ENCODE results near the gene NDUFA3. TPM values are rescaled to one million over a fixed set of nuclear protein-coding genes. Genes with fewer than 3 reads are reported as not detected.

The NDUFA3 gene
- total and polyA plus RNA-seq, 7 donors = 18.8 to 207 (median 32.4) TPM

DNA sequence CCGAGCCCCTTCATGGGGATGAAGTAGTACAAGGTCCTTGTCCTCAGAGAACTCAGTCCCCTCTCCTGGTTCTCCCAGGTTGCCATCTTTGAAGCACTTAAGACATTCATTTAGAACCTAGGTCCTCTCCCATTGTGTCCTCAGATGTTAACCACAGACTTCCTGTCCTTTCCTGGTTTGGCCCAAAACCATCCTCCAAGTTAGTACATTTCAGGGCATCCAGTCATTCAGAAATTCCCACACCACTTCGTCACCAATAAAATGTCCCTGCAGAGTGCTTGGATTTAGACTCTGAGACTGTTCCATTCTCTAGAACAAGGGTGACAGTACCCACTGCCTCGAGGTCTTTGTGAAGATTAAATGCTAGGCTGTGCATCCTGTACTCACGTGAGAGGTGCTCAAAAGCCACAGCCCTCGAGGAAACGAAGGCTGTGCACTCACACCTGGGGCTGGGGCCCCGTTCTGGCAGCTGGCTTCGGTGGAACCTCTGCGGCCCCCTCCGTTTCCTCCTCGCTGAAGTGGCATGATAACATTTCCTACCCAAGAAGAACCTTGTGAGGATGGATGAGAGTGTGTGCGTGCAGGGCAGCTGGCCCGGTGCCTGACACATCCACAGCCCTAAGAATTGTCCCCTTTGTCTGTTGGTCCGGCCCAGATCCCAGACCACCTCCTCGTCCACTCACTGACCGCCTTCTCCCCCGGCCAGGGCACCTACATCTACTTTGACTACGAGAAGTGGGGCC, 52.1 kb downstream of the NDUFA3 start:
- TF ChIP-seq POLR2A (IDR thresholded peaks at IDR 0.05) = no peak
- TF ChIP-seq EP300 (IDR thresholded peaks at IDR 0.05) = no peak
- no peak for TF ChIP-seq POLR2AphosphoS5 (IDR thresholded peaks at IDR 0.05)
- TF ChIP-seq, protein P1, sequence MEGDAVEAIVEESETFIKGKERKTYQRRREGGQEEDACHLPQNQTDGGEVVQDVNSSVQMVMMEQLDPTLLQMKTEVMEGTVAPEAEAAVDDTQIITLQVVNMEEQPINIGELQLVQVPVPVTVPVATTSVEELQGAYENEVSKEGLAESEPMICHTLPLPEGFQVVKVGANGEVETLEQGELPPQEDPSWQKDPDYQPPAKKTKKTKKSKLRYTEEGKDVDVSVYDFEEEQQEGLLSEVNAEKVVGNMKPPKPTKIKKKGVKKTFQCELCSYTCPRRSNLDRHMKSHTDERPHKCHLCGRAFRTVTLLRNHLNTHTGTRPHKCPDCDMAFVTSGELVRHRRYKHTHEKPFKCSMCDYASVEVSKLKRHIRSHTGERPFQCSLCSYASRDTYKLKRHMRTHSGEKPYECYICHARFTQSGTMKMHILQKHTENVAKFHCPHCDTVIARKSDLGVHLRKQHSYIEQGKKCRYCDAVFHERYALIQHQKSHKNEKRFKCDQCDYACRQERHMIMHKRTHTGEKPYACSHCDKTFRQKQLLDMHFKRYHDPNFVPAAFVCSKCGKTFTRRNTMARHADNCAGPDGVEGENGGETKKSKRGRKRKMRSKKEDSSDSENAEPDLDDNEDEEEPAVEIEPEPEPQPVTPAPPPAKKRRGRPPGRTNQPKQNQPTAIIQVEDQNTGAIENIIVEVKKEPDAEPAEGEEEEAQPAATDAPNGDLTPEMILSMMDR (IDR thresholded peaks at IDR 0.05) = no peak
- H3K36me3 ChIP-seq = peaks cover 52 to 85% (median 68%) of the 10 kb centered on the region in 4 donors
- H3K4me3 ChIP-seq = no peak overlapping the region
- WGBS, 2 donors = 60 to 74% methylated on average over 18 of the region's 18 CpGs
- no peak for DNase-seq
- intact Hi-C loops (cut with DNase I) = no loop called here
- H3K27ac ChIP-seq = no peak overlapping the region
- H3K4me1 ChIP-seq = peaks cover 0 to 16% (median 12%) of the 10 kb centered on the region in 4 donors
- H3K27me3 ChIP-seq = no peaks in the 10 kb centered on the region
- no peaks in the 10 kb centered on the region for H3K9me3 ChIP-seq

DNA sequence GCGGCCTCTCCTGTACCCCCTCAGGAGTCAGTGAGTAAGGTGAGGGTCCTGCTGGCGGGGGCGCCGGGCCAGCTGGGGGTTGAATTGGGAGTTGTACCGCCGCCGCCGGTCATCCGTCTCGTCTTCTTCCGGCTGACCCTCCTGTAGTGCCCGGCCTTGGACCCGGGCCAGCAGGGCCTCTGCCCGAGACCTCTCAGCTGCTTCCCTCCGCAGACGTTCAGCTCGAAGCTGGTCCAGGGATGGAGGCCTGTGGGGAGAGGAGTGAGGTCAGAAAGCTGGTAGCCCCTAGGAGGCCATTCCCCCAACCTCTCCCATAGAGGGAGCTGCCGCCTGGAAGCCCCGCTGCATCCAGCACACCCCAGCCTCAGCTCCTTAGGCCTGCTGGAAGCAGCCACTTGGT, 53.0 kb downstream of the NDUFA3 start:
- Histone ChIP-seq H3K36me3 (peaks cover 47 to 76% (median 60%) of the 10 kb centered on the region in 4 donors), H3K4me1 (peaks cover 0 to 23% (median 19%) of the 10 kb centered on the region in 4 donors), H3K27ac (peak overlapping the region in 1 of 4 donors; percentile 17), H3K4me3 (no peak overlapping the region), H3K27me3 (no peaks in the 10 kb centered on the region), H3K9me3 (no peaks in the 10 kb centered on the region)
- WGBS, 2 donors = 81 to 84% methylated on average over 19 of the region's 19 CpGs
- intact Hi-C loops (cut with DNase I) = no loop called here
- no peak for DNase-seq
- TF ChIP-seq EP300 (IDR thresholded peaks at IDR 0.05) (no peak), POLR2AphosphoS5 (IDR thresholded peaks at IDR 0.05) (no peak)
- TF ChIP-seq, protein P1 (IDR thresholded peaks at IDR 0.05) = no peak

DNA sequence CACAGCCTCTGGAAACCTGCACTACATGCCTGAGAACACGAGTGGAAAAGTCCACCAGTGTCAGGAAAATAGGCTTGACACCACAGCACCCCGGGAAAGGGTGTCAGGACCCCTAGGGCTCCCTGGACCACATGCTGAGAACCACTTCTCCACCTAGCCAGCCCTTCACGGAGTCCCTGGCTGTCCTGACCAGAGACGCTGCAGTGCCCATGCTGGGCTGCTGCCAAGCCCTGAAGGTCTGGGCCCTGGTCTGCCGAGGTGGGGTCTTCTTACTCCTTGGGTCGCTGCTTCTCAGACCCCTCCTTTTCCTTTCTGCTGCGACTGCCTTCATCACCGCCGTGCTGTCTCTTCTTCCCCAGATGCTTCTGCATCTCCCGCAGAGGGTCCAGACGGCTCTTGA, 53.8 kb downstream of the NDUFA3 start:
- intact Hi-C loops (cut with DNase I) = no loop called here
- peaks cover 47 to 68% (median 57%) of the 10 kb centered on the region in 4 donors for H3K36me3 ChIP-seq
- WGBS, 2 donors = 86 to 89% methylated on average over 11 of the region's 11 CpGs
- H3K4me3 ChIP-seq = no peak overlapping the region
- H3K27me3 ChIP-seq = no peaks in the 10 kb centered on the region
- no peak overlapping the region for H3K27ac ChIP-seq
- H3K9me3 ChIP-seq = no peaks in the 10 kb centered on the region
- peak in 1 of 4 donors; percentile 7 for TF ChIP-seq POLR2AphosphoS5 (IDR thresholded peaks at IDR 0.05)
- TF ChIP-seq, protein P1 (IDR thresholded peaks at IDR 0.05) = no peak
- no peak for DNase-seq
- H3K4me1 ChIP-seq = peaks cover 0 to 31% (median 27%) of the 10 kb centered on the region in 4 donors

DNA sequence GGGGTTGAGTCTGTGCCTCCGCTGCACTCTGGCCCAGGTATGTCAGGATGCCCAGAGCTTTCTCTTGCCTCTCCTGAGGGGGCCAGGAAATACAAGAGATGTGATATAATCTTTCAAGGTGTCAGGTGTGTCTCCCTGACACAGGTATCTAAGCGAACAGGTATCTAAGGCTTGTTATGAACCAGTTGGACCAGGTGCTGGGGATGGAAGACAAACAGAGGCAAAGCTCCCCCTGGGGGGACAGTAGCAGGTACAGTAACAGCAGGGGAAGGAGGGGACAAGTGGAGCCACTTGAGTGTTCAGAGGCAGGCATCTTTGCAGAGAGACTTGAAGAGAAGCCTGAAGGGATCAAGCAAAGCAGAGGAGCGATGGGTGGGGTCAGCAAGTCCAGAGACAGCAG, 54.3 kb downstream of the NDUFA3 start:
- no peak for DNase-seq
- no peaks in the 10 kb centered on the region for H3K9me3 ChIP-seq
- peaks cover 47 to 63% (median 54%) of the 10 kb centered on the region in 4 donors for H3K36me3 ChIP-seq
- TF ChIP-seq EP300 (IDR thresholded peaks at IDR 0.05) = no peak
- no peak for TF ChIP-seq POLR2AphosphoS5 (IDR thresholded peaks at IDR 0.05)
- TF ChIP-seq POLR2A (IDR thresholded peaks at IDR 0.05) = no peak
- TF ChIP-seq, protein P1 (IDR thresholded peaks at IDR 0.05) = no peak
- 88 to 96% methylated on average over 3 of the region's 3 CpGs for WGBS, 2 donors
- no peak overlapping the region for H3K4me3 ChIP-seq
- peaks cover 0 to 36% (median 31%) of the 10 kb centered on the region in 4 donors for H3K4me1 ChIP-seq
- no peaks in the 10 kb centered on the region for H3K27me3 ChIP-seq
- no peak overlapping the region for H3K27ac ChIP-seq
- intact Hi-C loops (cut with DNase I) = no loop called here

Other genes starting within 250 kb of the NDUFA3 start
- 100 to 1,000 TPM in 1 of 4 donors, 10 to 100 TPM in 3; 65.5 to 189 (median 97.3) TPM for gene MYADM, start 235.0 kb upstream of the NDUFA3 start, total RNA-seq
- gene MYADM, start 235.0 kb upstream of the NDUFA3 start, polyA plus RNA-seq = 10 to 100 TPM in 1 of 3 donors, 1 to 10 TPM in 2; 7.9 to 44.1 (median 9.0) TPM
- gene PRKCG, start 220.7 kb upstream of the NDUFA3 start, total RNA-seq = not detected
- under 1 TPM in 2 of 3 donors, not detected in 1; under 0.01 to 0.34 TPM for gene PRKCG, start 220.7 kb upstream of the NDUFA3 start, polyA plus RNA-seq
- gene CACNG7, start 193.6 kb upstream of the NDUFA3 start, total RNA-seq = not detected
- gene CACNG7, start 193.6 kb upstream of the NDUFA3 start, polyA plus RNA-seq = under 1 TPM in 1 of 3 donors, not detected in 2; 0.20 TPM
- under 1 TPM in 1 of 4 donors, not detected in 3; under 0.01 TPM for gene CACNG8, start 139.9 kb upstream of the NDUFA3 start, total RNA-seq
- under 1 TPM in 1 of 3 donors, not detected in 2; 0.03 TPM for gene CACNG8, start 139.9 kb upstream of the NDUFA3 start, polyA plus RNA-seq
- not detected for gene CACNG6, start 111.2 kb upstream of the NDUFA3 start, total RNA-seq
- not detected for gene CACNG6, start 111.2 kb upstream of the NDUFA3 start, polyA plus RNA-seq
- gene VSTM1, start 39.0 kb upstream of the NDUFA3 start, total RNA-seq = not detected
- not detected for gene VSTM1, start 39.0 kb upstream of the NDUFA3 start, polyA plus RNA-seq
- gene TARM1, start 21.5 kb upstream of the NDUFA3 start, total RNA-seq = not detected
- not detected for gene TARM1, start 21.5 kb upstream of the NDUFA3 start, polyA plus RNA-seq
- 1 to 10 TPM in 2 of 4 donors, not detected in 2; 3.0 to 3.1 TPM for gene OSCAR, start 2.1 kb upstream of the NDUFA3 start, total RNA-seq
- 1 to 10 TPM in 1 of 3 donors, under 1 TPM in 1, not detected in 1; 0.93 to 4.2 TPM for gene OSCAR, start 2.1 kb upstream of the NDUFA3 start, polyA plus RNA-seq
- gene TFPT, start 12.8 kb downstream of the NDUFA3 start, total RNA-seq = 10 to 100 TPM; 18.2 to 24.7 (median 20.4) TPM
- 10 to 100 TPM; 22.2 to 28.6 (median 25.2) TPM for gene TFPT, start 12.8 kb downstream of the NDUFA3 start, polyA plus RNA-seq
- gene PRPF31, start 12.9 kb downstream of the NDUFA3 start, total RNA-seq = 10 to 100 TPM; 48.7 to 53.5 (median 51.5) TPM
- 10 to 100 TPM; 25.0 to 60.9 (median 36.6) TPM for gene PRPF31, start 12.9 kb downstream of the NDUFA3 start, polyA plus RNA-seq
- gene CNOT3, start 34.9 kb downstream of the NDUFA3 start, total RNA-seq = 10 to 100 TPM; 11.8 to 31.5 (median 21.2) TPM
- 10 to 100 TPM; 15.5 to 32.9 (median 19.8) TPM for gene CNOT3, start 34.9 kb downstream of the NDUFA3 start, polyA plus RNA-seq
- 1 to 10 TPM; 7.8 to 10.0 (median 8.7) TPM for gene LENG1, start 56.9 kb downstream of the NDUFA3 start, total RNA-seq
- gene LENG1, start 56.9 kb downstream of the NDUFA3 start, polyA plus RNA-seq = 10 to 100 TPM in 1 of 3 donors, 1 to 10 TPM in 2; 8.4 to 11.5 (median 8.6) TPM
- gene TMC4, start 70.3 kb downstream of the NDUFA3 start, total RNA-seq = 1 to 10 TPM in 1 of 4 donors, under 1 TPM in 1, not detected in 2; 0.66 to 1.4 TPM
- 10 to 100 TPM; 13.9 to 55.4 (median 25.2) TPM for gene TMC4, start 70.3 kb downstream of the NDUFA3 start, polyA plus RNA-seq
- gene MBOAT7, start 86.7 kb downstream of the NDUFA3 start, total RNA-seq = 10 to 100 TPM; 20.1 to 49.7 (median 31.0) TPM
- 10 to 100 TPM; 15.0 to 79.7 (median 16.0) TPM for gene MBOAT7, start 86.7 kb downstream of the NDUFA3 start, polyA plus RNA-seq
- 10 to 100 TPM; 41.5 to 80.9 (median 53.2) TPM for gene TSEN34, start 88.5 kb downstream of the NDUFA3 start, total RNA-seq
- gene TSEN34, start 88.5 kb downstream of the NDUFA3 start, polyA plus RNA-seq = 10 to 100 TPM; 47.3 to 61.9 (median 52.5) TPM
- 1,000 to 10,000 TPM; 2,139 to 2,970 (median 2,693) TPM for gene RPS9, start 98.0 kb downstream of the NDUFA3 start, total RNA-seq
- 1,000 to 10,000 TPM; 3,254 to 5,599 (median 3,699) TPM for gene RPS9, start 98.0 kb downstream of the NDUFA3 start, polyA plus RNA-seq
- 10 to 100 TPM; 12.5 to 19.3 (median 16.8) TPM for gene LILRB3, start 120.2 kb downstream of the NDUFA3 start, total RNA-seq
- gene LILRB3, start 120.2 kb downstream of the NDUFA3 start, polyA plus RNA-seq = 1 to 10 TPM; 4.2 to 7.2 (median 4.9) TPM
- 1 to 10 TPM; 1.8 to 3.2 (median 2.3) TPM for gene LILRA6, start 139.9 kb downstream of the NDUFA3 start, total RNA-seq
- gene LILRA6, start 139.9 kb downstream of the NDUFA3 start, polyA plus RNA-seq = 1 to 10 TPM; 1.2 to 2.3 (median 1.5) TPM
- 10 to 100 TPM in 3 of 4 donors, 1 to 10 TPM in 1; 8.4 to 23.5 (median 11.7) TPM for gene LILRB5, start 154.4 kb downstream of the NDUFA3 start, total RNA-seq
- gene LILRB5, start 154.4 kb downstream of the NDUFA3 start, polyA plus RNA-seq = 10 to 100 TPM in 1 of 3 donors, 1 to 10 TPM in 2; 2.2 to 27.0 (median 4.2) TPM
- 1 to 10 TPM; 2.5 to 5.0 (median 3.5) TPM for gene LILRB2, start 178.3 kb downstream of the NDUFA3 start, total RNA-seq
- gene LILRB2, start 178.3 kb downstream of the NDUFA3 start, polyA plus RNA-seq = 1 to 10 TPM; 2.4 to 5.9 (median 5.5) TPM
- gene LILRA5, start 210.3 kb downstream of the NDUFA3 start, total RNA-seq = 1 to 10 TPM in 3 of 4 donors, not detected in 1; 2.0 to 6.7 (median 2.5) TPM
- gene LILRA5, start 210.3 kb downstream of the NDUFA3 start, polyA plus RNA-seq = 10 to 100 TPM in 1 of 3 donors, 1 to 10 TPM in 2; 5.1 to 14.6 (median 6.0) TPM
- under 1 TPM in 1 of 4 donors, not detected in 3; 0.36 TPM for gene LILRA4, start 236.3 kb downstream of the NDUFA3 start, total RNA-seq
- 1 to 10 TPM in 2 of 3 donors, under 1 TPM in 1; 0.92 to 3.9 (median 3.0) TPM for gene LILRA4, start 236.3 kb downstream of the NDUFA3 start, polyA plus RNA-seq